GM12873 (cell line): ENCODE results near the gene PRH2.

Source experiments
- TF ChIP-seq, protein P1 (sequence below): IDR thresholded peaks from 2 replicates; pipeline ENCODE4 v1.5.1; 2012; ENCODE audit warnings: low read depth, mild to moderate bottlenecking, moderate library complexity, low read length, control low read depth; ENCODE audit not compliant: insufficient read depth; ENCODE audit errors: missing control alignments

PRH2 gene

DNA sequence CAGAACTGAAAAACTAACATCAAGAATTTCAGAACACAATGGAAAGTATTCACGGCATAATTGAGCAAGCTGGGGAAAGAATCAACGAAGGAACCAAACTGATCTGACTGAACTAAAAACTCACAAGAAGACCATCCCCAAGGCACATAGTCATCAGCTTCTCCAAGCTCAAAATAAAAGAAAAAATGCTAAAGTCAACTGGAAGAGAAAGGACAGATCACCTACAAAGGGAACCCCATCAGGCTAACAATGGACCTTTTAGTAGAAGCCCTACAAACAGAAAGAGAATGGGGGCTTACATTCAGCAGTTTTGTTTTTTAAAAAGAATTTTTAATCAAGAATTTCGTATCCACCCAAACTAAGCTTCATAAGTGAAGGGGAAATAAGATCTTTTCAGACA, 45.9 kb downstream of the PRH2 start:
- TF ChIP-seq, protein P1, sequence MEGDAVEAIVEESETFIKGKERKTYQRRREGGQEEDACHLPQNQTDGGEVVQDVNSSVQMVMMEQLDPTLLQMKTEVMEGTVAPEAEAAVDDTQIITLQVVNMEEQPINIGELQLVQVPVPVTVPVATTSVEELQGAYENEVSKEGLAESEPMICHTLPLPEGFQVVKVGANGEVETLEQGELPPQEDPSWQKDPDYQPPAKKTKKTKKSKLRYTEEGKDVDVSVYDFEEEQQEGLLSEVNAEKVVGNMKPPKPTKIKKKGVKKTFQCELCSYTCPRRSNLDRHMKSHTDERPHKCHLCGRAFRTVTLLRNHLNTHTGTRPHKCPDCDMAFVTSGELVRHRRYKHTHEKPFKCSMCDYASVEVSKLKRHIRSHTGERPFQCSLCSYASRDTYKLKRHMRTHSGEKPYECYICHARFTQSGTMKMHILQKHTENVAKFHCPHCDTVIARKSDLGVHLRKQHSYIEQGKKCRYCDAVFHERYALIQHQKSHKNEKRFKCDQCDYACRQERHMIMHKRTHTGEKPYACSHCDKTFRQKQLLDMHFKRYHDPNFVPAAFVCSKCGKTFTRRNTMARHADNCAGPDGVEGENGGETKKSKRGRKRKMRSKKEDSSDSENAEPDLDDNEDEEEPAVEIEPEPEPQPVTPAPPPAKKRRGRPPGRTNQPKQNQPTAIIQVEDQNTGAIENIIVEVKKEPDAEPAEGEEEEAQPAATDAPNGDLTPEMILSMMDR: no peak

DNA sequence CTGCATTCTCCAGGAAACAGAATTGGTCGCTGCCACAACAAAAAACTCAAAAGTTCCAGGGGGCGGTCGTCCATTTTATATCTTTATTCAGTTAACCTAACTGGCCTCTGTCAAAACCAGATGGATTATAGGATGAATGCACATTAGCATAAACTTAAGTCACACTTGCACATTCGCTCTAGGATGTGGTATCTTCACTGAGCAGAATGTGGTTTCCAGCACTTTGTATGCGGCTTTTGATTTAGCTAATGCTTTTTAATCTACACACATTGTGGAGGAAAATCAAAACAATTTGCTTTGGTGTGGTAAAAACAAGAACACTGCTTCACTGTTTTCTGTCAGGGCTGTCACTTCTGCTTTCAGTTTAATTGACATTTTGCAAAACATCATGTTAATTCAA, 53.2 kb downstream of the PRH2 start:
- TF ChIP-seq, protein P1: no peak
